GM19023 (cell line): Measurements from ENCODE around the gene ETF1.
A peak's percentile ranks its signal among the peaks of the same experiment; 100 is the strongest.

Experiments
- ATAC-seq: cut with Tn5 transposase; IDR thresholded peaks from one replicate; pipeline ENCODE4 v1.9.1; 2021; ENCODE audit warnings: mild to moderate bottlenecking, moderate library complexity; ENCODE audit not compliant: unreplicated experiment

The ETF1 gene

GRCh38 chr5:138465261-138466124 is 77.5 kb downstream of the ETF1 start, which contains the start of gene EGR1:
TSS of gene EGR1 (plus strand) at chr5:138465479. CDS start at chr5:138465762, 283 bp downstream.
- peak; percentile 62 for ATAC-seq

GRCh38 chr5:138464388-138465260 is 78.4 kb downstream of the ETF1 start:
- peak; percentile 73 for ATAC-seq

DNA sequence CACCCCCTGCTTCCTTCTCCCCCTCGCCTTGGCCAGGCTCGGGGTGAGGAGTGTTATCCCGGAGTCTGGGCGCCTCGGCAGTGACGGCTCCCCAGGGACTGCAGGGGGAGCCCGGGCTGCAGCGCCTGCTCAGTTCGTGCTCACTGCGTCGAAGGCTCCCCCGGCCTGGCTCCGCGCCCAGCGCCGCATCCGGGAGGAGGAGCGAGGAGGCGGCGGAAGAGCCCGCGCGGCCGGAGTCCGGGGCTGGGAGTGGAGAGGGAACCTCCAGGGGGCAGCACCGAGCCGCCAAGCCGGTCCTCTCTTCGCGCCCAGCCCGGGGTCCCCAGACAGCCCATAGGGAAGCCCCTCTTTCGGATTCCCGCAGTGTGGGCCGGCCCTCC is 79.0 kb downstream of the ETF1 start:
- peak; percentile 44 for ATAC-seq

DNA sequence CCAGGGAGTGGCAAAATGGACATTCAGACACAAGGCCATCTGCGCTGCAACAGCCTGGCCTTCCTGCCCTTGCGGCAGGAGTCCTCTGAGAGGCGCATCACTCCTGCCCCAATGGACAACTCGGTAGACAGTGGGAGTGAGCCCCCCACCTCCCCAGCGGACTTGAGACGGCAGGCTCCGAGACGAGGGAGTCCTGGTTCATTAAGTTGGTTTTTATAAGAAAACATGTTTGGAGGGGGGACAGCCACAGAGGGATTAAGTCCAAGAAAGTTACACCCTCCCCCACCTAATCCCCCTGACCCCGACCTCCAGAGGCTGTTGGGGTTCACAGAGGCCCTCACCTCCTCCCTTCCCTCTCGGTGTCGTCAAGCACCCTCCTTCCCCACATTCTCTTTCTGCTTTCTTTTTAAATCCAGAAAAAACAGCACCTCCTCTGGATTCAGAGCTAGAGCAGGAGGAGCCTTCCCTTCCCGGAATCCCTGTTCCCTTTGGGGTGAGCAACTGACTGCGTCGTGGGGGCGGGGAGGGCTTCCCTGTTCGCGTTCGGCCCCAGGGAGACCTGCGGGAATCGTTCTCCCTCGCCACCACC is 79.5 kb downstream of the ETF1 start:
- no peak for ATAC-seq

DNA sequence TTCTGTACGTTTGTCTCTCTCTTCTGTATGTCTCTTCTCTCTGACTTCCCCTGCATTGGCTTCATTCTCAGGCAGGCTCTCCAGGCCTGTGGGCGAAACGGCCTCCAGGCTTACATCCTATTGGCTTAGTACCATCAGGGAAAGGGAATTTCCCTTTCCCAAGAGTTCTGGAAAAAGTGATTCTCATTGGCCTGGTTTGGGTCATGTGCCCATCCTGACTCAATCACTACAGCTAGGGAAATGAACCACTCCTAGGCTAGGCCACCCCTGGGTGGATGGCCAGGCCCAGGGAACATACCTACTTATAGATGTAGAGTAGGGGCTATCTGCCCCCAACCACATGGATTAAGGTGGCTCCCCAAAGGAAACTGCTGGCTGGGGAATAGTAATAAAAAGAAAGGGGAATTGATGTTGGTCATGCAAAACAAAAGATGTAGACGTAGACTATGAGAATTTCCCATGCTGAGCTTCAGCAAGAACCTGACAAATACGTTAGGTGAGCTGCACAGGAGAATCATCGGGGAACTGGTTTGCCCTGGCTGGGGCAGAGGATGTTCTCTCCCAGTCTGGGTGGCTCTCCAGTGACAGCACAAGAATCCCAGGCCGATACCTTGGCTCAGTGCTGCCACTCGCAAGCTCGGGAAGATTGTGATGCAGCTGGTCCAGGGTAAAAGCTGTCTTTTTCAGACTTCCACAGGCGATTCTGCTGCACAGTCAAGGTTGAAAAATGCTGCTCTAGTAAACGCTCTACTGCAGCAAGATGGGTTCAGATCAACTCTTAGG is 81.5 kb downstream of the ETF1 start:
- no peak for ATAC-seq

GRCh38 chr5:138460032-138460693 is 82.9 kb downstream of the ETF1 start:
- ATAC-seq: no peak

- no peak for ATAC-seq
These were observed 83.6 kb downstream of the ETF1 start for GRCh38 chr5:138459311-138459933.

GRCh38 chr5:138458856-138459255 is 84.2 kb downstream of the ETF1 start:
- ATAC-seq: no peak

DNA sequence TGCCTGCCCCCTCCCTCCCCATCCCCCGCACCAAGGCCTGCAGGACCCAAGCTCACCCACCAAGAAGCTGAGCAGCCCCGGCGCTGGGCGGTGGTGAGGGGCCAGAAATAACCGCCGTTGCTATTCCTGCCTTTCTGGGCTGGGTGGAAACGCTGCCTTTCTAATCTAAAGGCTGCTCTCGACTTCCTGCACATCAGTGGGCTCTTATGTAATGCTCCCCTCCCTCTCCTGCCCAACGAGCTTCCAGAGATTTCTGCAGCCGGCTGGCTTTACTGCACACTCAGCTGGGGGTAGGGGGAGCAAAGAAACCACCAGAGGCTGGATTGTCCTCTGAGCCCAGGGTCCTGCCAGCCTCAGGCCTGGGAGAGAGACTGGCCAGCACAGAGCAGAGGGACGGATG is 84.7 kb downstream of the ETF1 start:
- no peak for ATAC-seq

- no peak for ATAC-seq
These were observed 85.3 kb downstream of the ETF1 start for GRCh38 chr5:138457531-138458275.
